ENCODE results near the gene SHPK. TPM values are rescaled to one million over a fixed set of nuclear protein-coding genes. Genes with fewer than 3 reads are reported as not detected.
A peak's percentile ranks its signal among the peaks of the same experiment; 100 is the strongest.

SHPK gene
- total RNA-seq, 4 donors from 2014 or later = 9.4 to 25.5 (median 12.1) TPM

DNA sequence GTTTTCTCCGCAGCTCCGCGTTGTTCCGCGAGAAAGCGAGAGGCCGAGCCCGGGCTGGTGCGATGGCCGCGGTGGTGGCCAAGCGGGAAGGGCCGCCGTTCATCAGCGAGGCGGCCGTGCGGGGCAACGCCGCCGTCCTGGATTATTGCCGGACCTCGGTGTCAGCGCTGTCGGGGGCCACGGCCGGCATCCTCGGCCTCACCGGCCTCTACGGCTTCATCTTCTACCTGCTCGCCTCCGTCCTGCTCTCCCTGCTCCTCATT is 33.0 kb upstream of the SHPK start:
- DNase-seq (ENCODE audit: low spot score) (no peak), ATAC-seq (ENCODE audit: low FRiP score) (no peak)
- TF ChIP-seq, protein P1, sequence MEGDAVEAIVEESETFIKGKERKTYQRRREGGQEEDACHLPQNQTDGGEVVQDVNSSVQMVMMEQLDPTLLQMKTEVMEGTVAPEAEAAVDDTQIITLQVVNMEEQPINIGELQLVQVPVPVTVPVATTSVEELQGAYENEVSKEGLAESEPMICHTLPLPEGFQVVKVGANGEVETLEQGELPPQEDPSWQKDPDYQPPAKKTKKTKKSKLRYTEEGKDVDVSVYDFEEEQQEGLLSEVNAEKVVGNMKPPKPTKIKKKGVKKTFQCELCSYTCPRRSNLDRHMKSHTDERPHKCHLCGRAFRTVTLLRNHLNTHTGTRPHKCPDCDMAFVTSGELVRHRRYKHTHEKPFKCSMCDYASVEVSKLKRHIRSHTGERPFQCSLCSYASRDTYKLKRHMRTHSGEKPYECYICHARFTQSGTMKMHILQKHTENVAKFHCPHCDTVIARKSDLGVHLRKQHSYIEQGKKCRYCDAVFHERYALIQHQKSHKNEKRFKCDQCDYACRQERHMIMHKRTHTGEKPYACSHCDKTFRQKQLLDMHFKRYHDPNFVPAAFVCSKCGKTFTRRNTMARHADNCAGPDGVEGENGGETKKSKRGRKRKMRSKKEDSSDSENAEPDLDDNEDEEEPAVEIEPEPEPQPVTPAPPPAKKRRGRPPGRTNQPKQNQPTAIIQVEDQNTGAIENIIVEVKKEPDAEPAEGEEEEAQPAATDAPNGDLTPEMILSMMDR (IDR thresholded peaks at IDR 0.05) = no peak

DNA sequence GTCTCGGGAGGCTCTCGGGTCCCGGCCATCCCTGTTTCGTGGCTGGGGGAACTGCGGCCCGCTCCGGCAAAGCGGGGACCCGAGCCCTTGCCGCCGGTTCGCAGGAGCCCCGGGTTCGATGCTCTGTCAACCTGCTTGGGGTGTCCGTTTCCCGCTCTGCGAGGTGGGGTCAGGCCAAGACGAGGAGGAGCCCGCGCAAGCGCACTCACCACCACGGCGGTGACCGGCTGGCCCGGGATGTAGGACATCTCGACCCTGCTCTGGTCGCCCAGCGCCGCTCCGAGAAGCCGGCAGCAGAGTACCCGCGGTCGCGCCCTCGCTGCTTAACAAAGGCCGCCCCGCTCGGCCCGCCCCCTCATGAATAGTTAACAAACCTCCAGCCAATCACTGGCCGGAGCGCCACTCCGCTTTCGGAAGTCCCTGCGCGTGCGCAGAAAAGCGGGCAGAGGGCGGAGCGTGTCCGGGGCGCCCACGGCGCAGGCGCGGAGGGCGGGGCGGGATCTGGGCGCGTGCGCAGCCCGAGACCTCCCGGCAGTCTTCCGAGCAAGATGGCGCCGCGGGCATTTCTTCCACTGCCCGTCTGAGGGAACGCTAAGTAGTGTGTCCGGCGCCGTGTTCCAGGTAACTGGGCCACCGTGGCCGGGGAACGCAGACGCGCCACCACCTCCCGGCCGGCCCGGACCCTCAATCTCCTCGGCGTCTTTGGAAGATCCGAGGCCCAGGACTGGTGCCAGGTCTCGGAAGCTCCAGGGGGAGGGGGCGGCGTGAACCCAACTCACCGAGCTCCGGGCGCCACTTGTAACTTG is 32.4 kb upstream of the SHPK start, which contains the start of the genes EMC6 and TAX1BP3:
Gene EMC6, plus strand, starts transcription at position 534 of the 806 bp plus-strand sequence. CDS start 335 bp downstream, outside the sequence.
Gene TAX1BP3, minus strand, starts transcription at position 300 of the 806 bp plus-strand sequence. Its CDS starts 52 bp downstream, at position 248.
- ATAC-seq (ENCODE audit: low FRiP score) = peak; percentile 92

GRCh38 chr17:3667366-3668278 is 31.6 kb upstream of the SHPK start:
- peak; percentile 45 for DNase-seq (ENCODE audit: low spot score)
- TF ChIP-seq, protein P1 (IDR thresholded peaks at IDR 0.05) = no peak
- ATAC-seq (ENCODE audit: low FRiP score) = peak; percentile 89

More for the DNA sequence above, 32.4 kb upstream of the SHPK start, which contains the start of the genes EMC6 and TAX1BP3:
- DNase-seq (ENCODE audit: low spot score) = peak; percentile 92
- TF ChIP-seq, protein P1 (IDR thresholded peaks at IDR 0.05) = no peak

DNA sequence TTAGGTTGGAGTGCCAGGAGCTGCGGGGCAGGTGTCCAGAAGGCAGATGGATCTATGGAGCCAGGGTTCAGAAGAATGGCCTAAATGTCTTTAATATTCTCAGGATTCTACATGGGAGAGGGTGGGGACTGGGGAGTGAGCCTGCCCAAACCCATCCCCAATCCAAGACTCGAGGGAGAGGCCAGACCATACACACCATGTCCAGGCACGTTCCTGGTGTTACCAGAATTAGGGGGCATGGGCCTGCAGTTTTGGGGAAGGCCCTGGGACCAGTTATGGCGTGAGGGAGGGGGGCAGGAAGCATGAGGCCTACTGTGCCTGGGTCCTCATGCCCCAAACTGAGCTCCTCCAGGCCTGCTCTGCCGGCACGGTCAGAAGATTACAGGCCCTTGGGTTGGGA is 30.5 kb upstream of the SHPK start:
- ATAC-seq (ENCODE audit: low FRiP score) (no peak), DNase-seq (ENCODE audit: low spot score) (no peak)
- TF ChIP-seq, protein P1 (IDR thresholded peaks at IDR 0.05) = no peak

- ATAC-seq (ENCODE audit: low FRiP score) = no peak
- TF ChIP-seq, protein P1 (IDR thresholded peaks at IDR 0.05) = no peak
- DNase-seq (ENCODE audit: low spot score) = no peak
These were observed 29.8 kb upstream of the SHPK start for GRCh38 chr17:3665834-3666233.

GRCh38 chr17:3663102-3664011 is 27.3 kb upstream of the SHPK start:
- ATAC-seq (ENCODE audit: low FRiP score) = no peak
- TF ChIP-seq, protein P1 (IDR thresholded peaks at IDR 0.05) = no peak

More at GRCh38 chr17:3663102-3664011, 27.3 kb upstream of the SHPK start:
- DNase-seq (ENCODE audit: low spot score) = no peak
